Measurements from ENCODE around the gene NDST1. TPM values are rescaled to one million over a fixed set of nuclear protein-coding genes. Genes with fewer than 3 reads are reported as not detected.

Gene NDST1
- total RNA-seq, 2 experiments from 2014 or later, result 9.5 to 26.6 TPM

- Histone ChIP-seq H3K9me2 (ENCODE audit: insufficient read depth, low read length) (no peaks in the 10 kb centered on the region), H3K36me3 (ENCODE audit: insufficient read depth, low read length) (no peaks in the 10 kb centered on the region), H3K4me2 (ENCODE audit: low read length) (no peak overlapping the region), H3K27ac (ENCODE audit: low read depth, low read length, poor library complexity, severe bottlenecking) (no peak overlapping the region), H3K4me1 (ENCODE audit: insufficient read depth, low read length, poor library complexity, severe bottlenecking) (no peaks in the 10 kb centered on the region), H3K79me2 (ENCODE audit: insufficient read depth, low read depth, low read length) (no peaks in the 10 kb centered on the region), H3K9me3 (ENCODE audit: low read length) (no peaks in the 10 kb centered on the region), H2AFZ (ENCODE audit: low read length) (no peak overlapping the region), H4K20me1 (ENCODE audit: insufficient read depth, low read length) (no peaks in the 10 kb centered on the region), H3K4me3 (ENCODE audit: low read depth, low read length, poor library complexity, severe bottlenecking) (no peak overlapping the region)
- no peak for DNase-seq (ENCODE audit: low spot score)
- BruUV-seq (replicated peaks), result no TSS peak
- no peak for TF ChIP-seq CTCF (conservative IDR thresholded peaks at IDR 0.05; ENCODE audit: low read length)
- TF ChIP-seq EZH2phosphoT487 (IDR thresholded peaks at IDR 0.05; ENCODE audit: borderline replicate concordance, low read depth, low read length), result no peak
- intact Hi-C loops (cut with micrococcal nuclease; ENCODE audit: unreplicated experiment), result no loop called here
- ChIA-PET CTCF (ENCODE audit: unreplicated experiment) (no interaction called here), POLR2A (no interaction called here)
Observed at GRCh38 chr5:150590979-150591695, 83.2 kb downstream of the NDST1 start.

DNA sequence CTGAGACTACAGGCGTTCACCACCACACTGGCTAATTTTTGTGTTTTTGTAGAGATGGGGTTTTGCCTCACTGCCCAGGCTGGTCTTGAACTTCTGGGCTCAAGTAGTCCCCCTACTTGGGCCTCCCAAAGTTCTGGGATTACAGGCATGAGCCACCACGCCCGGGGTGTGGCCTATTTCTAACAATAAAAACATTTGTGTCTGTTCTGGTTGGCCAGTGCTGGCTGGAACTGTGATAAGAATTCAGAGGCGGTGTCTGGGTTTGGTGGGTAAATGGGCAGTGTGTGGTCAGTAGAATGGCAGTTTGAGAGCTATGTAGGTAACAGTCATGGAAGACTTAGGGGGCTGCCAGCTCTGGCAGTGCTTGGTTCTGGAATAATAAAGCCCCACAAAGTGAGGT lies 85.7 kb downstream of the NDST1 start:
- H3K4me3 ChIP-seq (ENCODE audit: low read depth, low read length, poor library complexity, severe bottlenecking), result no peak overlapping the region

More for the DNA sequence above, 85.7 kb downstream of the NDST1 start:
- Histone ChIP-seq H3K4me1 (ENCODE audit: insufficient read depth, low read length, poor library complexity, severe bottlenecking) (no peaks in the 10 kb centered on the region), H3K9me3 (ENCODE audit: low read length) (no peaks in the 10 kb centered on the region), H3K36me3 (ENCODE audit: insufficient read depth, low read length) (no peaks in the 10 kb centered on the region), H2AFZ (ENCODE audit: low read length) (no peak overlapping the region), H4K20me1 (ENCODE audit: insufficient read depth, low read length) (no peaks in the 10 kb centered on the region), H3K9me2 (ENCODE audit: insufficient read depth, low read length) (no peaks in the 10 kb centered on the region), H3K27ac (ENCODE audit: low read depth, low read length, poor library complexity, severe bottlenecking) (no peak overlapping the region), H3K4me2 (ENCODE audit: low read length) (no peak overlapping the region), H3K79me2 (ENCODE audit: insufficient read depth, low read depth, low read length) (no peaks in the 10 kb centered on the region)
- intact Hi-C loops (cut with micrococcal nuclease; ENCODE audit: unreplicated experiment), result no loop called here
- ChIA-PET POLR2A (interaction anchor here (0.5 kb wide), 2 partner anchors 89 to 120 kb away, joined by 3 to 4 read pairs; no protein-coding TSS in a partner anchor), CTCF (ENCODE audit: unreplicated experiment) (no interaction called here)
- no TSS peak for BruUV-seq (replicated peaks)
- DNase-seq (ENCODE audit: low spot score), result no peak
- TF ChIP-seq EZH2phosphoT487 (IDR thresholded peaks at IDR 0.05; ENCODE audit: borderline replicate concordance, low read depth, low read length), result no peak
- no peak for TF ChIP-seq CTCF (conservative IDR thresholded peaks at IDR 0.05; ENCODE audit: low read length)
